Prostate gland (tissue), 2 donors: ENCODE data around the gene THRSP. TPM values are rescaled to one million over a fixed set of nuclear protein-coding genes. Genes with fewer than 3 reads are reported as not detected.

Experiments
- DNase-seq: peaks from one replicate; pipeline ENCODE4 v3.0.0-alpha.2; 2019; ENCODE audit warnings: low spot score
- H3K27ac ChIP-seq, 2 donors: fragments of 200-600 bp; sonication (generic); 2 replicates each; pipeline ENCODE4 v1.5.1; 2017 to 2019
- H3K27me3 ChIP-seq: fragments of 200-600 bp; sonication (generic); replicated peaks from 2 replicates; pipeline ENCODE4 v1.5.1; 2019; ENCODE audit not compliant: insufficient read depth
- H3K36me3 ChIP-seq, 2 donors: fragments of 200-600 bp; sonication (generic); 1 replicate in 1 of 2; 2 replicates in 1 of 2; pipeline versions ENCODE4 v1.5.1 to v1.8.1; 2017 to 2019
- H3K4me1 ChIP-seq: fragments of 200-600 bp; sonication (generic); replicated peaks from 2 replicates; pipeline ENCODE4 v1.5.1; 2019
- H3K4me3 ChIP-seq, 2 donors: fragments of 200-600 bp; sonication (generic); 2 replicates each; pipeline ENCODE4 v1.5.1; 2017 to 2019
- H3K9me3 ChIP-seq: fragments of 200-600 bp; sonication (generic); 2 replicates; pipeline ENCODE4 v1.5.1; 2017
- POLR2A ChIP-seq: fragments of 450-650 bp; IDR thresholded peaks from one replicate; pipeline ENCODE4 v1.6.1; 2016; ENCODE audit warnings: antibody characterized with exemption, mild to moderate bottlenecking
- POLR2AphosphoS5 ChIP-seq: sonication (generic); formaldehyde crosslinking; IDR thresholded peaks from one replicate; pipeline ENCODE4 v1.6.1; 2017; ENCODE audit warnings: antibody characterized with exemption
- WGBS: methylation state at CpG from one replicate; pipeline ENCODE4 v1.1.5; 2018; 5-methylcytosine and 5-hydroxymethylcytosine counted together
- intact Hi-C: fragments of 100-400 bp; cut with DNase I; formaldehyde crosslinking; loops from one replicate; pipeline ENCODE4 v1.14.2; 2022
- total RNA-seq, 2 donors: library from RNA; depleted of rRNA; stranded (reverse); fragments of >200 nt; gene quantifications; one replicate each; pipeline ENCODE4 v1.1.0, GENCODE V29; 2016
- TF ChIP-seq, protein P1 (sequence below), 4 experiments: fragments of 200-600 bp in 2 of 4; fragments of 450-650 bp in 2 of 4; sonication (generic) in 2 of 4; IDR thresholded peaks; 1 replicate in 3 of 4; 2 replicates in 1 of 4; pipeline ENCODE4 v1.5.1; 2016 to 2019; ENCODE audit warnings: antibody characterized with exemption in 4 of 4, mild to moderate bottlenecking in 2 of 4, moderate library complexity in 2 of 4

THRSP gene
- total RNA-seq, 2 donors from 2014 or later: not detected

DNA sequence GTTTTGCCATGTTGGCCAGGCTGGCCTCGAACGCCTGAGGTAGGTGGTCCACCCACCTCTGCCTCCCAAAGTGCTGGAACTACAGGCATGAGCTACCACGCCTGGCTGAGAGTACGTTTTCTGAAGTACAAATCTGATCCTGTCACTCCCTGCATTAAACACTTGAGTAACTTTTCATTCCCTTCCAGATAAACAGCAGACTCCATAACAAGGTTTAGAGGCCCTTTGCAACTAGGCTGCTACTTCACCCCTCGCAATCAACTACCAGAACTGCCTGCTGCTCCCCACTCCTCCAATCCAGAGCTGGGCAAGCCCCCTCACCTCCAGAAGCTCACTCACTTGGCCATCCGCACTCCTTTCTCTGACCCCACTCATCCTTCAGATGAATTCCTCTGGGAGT, 42.0 kb upstream of the THRSP start:
- no peaks in the 10 kb centered on the region for H3K9me3 ChIP-seq
- intact Hi-C loops: no loop called here
- H3K27me3 ChIP-seq: no peaks in the 10 kb centered on the region
- TF ChIP-seq POLR2A: no peak
- TF ChIP-seq POLR2AphosphoS5: no peak
- TF ChIP-seq, protein P1, sequence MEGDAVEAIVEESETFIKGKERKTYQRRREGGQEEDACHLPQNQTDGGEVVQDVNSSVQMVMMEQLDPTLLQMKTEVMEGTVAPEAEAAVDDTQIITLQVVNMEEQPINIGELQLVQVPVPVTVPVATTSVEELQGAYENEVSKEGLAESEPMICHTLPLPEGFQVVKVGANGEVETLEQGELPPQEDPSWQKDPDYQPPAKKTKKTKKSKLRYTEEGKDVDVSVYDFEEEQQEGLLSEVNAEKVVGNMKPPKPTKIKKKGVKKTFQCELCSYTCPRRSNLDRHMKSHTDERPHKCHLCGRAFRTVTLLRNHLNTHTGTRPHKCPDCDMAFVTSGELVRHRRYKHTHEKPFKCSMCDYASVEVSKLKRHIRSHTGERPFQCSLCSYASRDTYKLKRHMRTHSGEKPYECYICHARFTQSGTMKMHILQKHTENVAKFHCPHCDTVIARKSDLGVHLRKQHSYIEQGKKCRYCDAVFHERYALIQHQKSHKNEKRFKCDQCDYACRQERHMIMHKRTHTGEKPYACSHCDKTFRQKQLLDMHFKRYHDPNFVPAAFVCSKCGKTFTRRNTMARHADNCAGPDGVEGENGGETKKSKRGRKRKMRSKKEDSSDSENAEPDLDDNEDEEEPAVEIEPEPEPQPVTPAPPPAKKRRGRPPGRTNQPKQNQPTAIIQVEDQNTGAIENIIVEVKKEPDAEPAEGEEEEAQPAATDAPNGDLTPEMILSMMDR (IDR thresholded peaks at IDR 0.05): no peak
- no peak overlapping the region for H3K4me3 ChIP-seq
- DNase-seq: no peak
- H3K36me3 ChIP-seq: no peaks in the 10 kb centered on the region
- H3K4me1 ChIP-seq: no peaks in the 10 kb centered on the region
- peak overlapping the region in 1 of 2 donors; percentile 65 for H3K27ac ChIP-seq
- WGBS: 66% methylated on average over 6 of the region's 6 CpGs

DNA sequence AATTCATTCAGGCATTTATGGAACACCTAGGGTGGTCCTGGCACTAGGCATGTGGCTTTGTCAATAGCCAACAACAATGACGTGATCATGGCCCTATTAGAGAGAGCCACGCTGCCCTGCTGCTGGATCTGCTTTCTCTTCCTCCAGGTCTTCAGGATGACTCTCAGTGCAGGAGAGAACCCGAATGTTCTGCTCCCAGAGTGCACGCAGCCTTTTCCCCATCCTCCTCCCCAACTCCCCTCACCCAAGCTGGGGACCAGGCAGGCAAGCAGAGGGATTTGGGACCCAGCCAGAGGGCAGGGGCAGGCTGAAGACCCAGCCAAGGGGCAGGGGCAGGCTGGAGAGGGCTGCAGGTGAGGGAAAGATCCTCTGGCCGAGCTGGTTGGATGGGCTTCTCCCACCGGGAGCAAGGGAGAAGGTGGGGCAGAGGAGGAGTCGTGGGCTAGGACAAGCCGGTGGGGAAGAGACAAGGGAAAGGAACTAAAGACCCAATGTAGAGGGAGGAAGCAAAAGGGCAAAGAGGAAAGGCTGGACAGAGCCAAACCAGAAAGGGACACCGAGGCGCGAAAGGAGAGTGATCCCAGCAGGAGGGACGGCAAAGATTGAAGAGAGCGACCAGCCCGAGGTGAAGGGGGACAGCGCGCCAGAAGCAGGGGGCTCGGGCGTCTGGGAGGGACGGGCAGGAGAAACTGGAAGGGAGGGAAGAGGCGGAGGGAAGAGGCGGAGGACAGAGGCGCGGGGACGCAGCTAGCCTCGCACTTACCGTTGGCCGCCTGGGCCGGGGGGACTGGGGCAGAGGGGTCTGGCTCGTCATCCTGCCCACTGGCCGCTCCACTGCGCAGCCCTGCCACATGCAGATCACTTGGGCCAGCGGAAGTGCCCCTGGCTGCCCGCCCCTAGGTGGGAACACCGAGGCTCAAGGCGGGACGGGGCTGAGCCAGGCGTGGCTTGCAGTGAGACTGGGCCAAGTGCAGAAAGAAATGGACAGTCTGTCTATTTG, 41.0 kb upstream of the THRSP start, which contains the start of gene KCTD14:
Gene KCTD14, minus strand, starts transcription at position 880 of the 1,000 bp plus-strand sequence. Its CDS starts 27 bp downstream, at position 853.
- 4% methylated on average over 37 of the region's 37 CpGs for WGBS
- H3K36me3 ChIP-seq: no peaks in the 10 kb centered on the region
- peak within 1 kb of the TSS; percentile 34 to 65 for H3K27ac ChIP-seq
- H3K27me3 ChIP-seq: no peaks in the 10 kb centered on the region
- peak within 1 kb of the TSS; percentile 33 to 36 for H3K4me3 ChIP-seq
- DNase-seq: peak; percentile 37
- no peaks in the 10 kb centered on the region for H3K4me1 ChIP-seq
- intact Hi-C loops: no loop called here
- no peaks in the 10 kb centered on the region for H3K9me3 ChIP-seq
- TF ChIP-seq POLR2AphosphoS5 (peak; percentile 49), POLR2A (peak; percentile 53)
- TF ChIP-seq, protein P1 (IDR thresholded peaks at IDR 0.05): no peak

- DNase-seq: no peak
- Histone ChIP-seq H3K4me3 (peak overlapping the region; percentile 33 to 36), H3K9me3 (no peaks in the 10 kb centered on the region), H3K27me3 (no peaks in the 10 kb centered on the region), H3K27ac (peak overlapping the region; percentile 34 to 65), H3K36me3 (no peaks in the 10 kb centered on the region), H3K4me1 (no peaks in the 10 kb centered on the region)
- TF ChIP-seq, protein P1 (IDR thresholded peaks at IDR 0.05): no peak
- no peak for TF ChIP-seq POLR2AphosphoS5
- no peak for TF ChIP-seq POLR2A
- WGBS: 53% methylated on average over 7 of the region's 7 CpGs
- intact Hi-C loops: no loop called here
Measured at GRCh38 chr11:78023426-78023825, 40.2 kb upstream of the THRSP start.

DNA sequence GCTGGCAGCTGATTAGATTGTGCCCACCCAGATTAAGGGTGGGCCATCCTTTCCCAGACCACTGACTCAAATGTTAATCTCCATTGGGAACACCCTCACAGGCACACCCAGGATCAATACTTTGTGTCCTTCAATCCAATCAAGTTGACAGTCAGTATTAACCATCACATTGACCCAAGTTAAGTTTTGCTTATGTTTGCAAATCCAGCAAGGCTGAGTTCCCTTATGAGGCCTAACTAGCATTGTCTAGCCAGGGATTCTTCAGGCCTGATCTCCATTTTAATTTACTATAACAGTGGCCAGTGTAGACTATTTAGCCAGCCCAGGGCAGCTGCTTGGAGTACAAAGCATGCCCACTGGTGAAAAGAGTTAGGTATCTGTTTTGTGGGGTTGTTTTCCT, 38.3 kb upstream of the THRSP start:
- intact Hi-C loops: no loop called here

More for the DNA sequence above, 38.3 kb upstream of the THRSP start:
- no peak for DNase-seq
- no peak overlapping the region for H3K4me3 ChIP-seq
- no peaks in the 10 kb centered on the region for H3K36me3 ChIP-seq
- no peak overlapping the region for H3K27ac ChIP-seq
- no peaks in the 10 kb centered on the region for H3K27me3 ChIP-seq
- no peak for TF ChIP-seq POLR2AphosphoS5
- TF ChIP-seq, protein P1 (IDR thresholded peaks at IDR 0.05): no peak
- TF ChIP-seq POLR2A: no peak
- no peaks in the 10 kb centered on the region for H3K4me1 ChIP-seq
- no peaks in the 10 kb centered on the region for H3K9me3 ChIP-seq
